ENCODE results near the gene PHF12.

DNA sequence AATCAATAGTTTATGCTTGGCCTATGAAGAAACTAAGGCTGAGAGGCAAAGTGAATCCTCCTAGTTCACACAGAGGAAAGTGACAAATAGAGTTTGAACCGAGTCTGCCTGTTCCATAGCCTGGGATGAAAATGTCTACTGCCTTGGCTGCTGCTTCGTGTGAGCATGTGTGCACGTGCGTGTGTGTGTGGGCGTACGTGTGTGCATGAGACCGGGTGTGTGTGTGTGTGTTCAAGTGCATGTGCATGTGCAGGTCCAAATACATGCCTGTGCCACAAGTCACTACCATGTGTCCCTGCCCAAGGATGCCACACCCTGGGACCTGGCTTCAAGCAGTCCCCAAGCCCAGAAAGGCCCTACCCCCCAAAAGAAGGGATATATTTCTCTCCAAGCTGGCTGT is 40.9 kb upstream of the PHF12 start:
- TF ChIP-seq FOXM1 (IDR thresholded peaks at IDR 0.05; ENCODE audit: borderline replicate concordance) (no peak), SP1 (IDR thresholded peaks at IDR 0.05) (no peak), LEF1 (IDR thresholded peaks at IDR 0.05; ENCODE audit: borderline replicate concordance) (no peak), SUZ12 (IDR thresholded peaks at IDR 0.05) (no peak)
